HG03039 (cell line): ENCODE measurements around the gene NMBR.
"Not testable (repeated sequence)": the region's sequence is repeated elsewhere in the genome, so short reads cannot be mapped to it uniquely, and the experiment has no call there.

ENCODE experiments used
- ATAC-seq: cut with Tn5 transposase; IDR thresholded peaks from one replicate; pipeline ENCODE4 v1.9.1; 2021; ENCODE audit warnings: mild to moderate bottlenecking, moderate library complexity; ENCODE audit not compliant: unreplicated experiment

Gene NMBR

DNA sequence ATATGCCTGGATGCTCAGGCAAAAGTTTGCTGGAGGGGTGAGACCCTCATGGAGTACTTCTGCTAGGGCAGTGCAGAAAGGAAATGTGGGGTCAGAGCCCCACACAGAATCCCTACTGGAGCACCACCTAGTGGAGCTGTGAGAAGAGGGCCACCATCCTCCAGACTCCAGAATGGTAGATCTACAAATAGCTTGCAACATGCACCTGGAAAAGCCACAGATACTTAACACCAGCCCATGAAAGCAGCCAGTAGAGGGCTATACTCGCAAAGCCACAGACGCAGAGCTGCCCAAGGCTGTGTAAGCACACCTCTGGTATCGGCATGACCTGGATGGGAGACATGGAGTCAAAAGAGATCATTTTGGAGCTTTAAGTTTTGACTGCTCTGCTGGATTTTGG, 74.9 kb downstream of the NMBR start:
- no peak for ATAC-seq

DNA sequence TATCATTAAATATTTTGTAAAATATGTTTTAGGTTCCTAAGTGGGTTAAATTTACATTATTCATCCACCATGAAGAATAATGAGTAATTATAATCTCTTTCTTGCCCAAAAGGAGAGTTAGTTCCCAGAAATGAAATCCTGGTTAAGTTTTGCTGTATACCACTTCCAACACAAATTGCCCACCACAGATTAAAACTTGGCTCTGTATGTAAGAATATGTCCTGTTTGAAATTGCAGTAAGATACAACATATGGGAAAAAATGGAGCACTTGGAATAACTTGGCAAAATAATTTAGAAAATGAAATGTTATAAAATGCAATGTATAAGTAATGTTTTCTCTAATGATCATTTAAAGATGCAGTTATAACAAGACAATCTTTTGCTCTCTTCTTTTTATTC, 78.5 kb downstream of the NMBR start:
- ATAC-seq, result no peak

DNA sequence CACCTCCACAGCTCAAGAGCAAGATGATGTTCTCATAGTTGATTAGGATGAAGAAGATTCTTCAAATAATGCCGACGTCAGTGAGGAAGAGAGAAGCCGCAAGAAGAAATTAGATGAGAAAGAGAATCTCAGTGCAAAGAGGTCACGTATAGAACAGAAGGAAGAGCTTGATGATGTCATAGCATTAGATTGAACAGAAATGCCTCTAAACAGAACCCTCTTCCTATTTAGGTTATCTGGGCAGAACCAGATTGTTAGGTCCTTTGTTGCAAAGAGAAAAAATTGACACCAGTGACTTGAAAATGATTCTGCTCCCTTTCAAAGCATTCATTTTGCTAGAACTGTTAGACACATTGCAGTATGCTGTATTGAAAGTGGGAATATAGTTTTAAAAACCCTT, 84.1 kb downstream of the NMBR start:
- not testable (repeated sequence) for ATAC-seq

DNA sequence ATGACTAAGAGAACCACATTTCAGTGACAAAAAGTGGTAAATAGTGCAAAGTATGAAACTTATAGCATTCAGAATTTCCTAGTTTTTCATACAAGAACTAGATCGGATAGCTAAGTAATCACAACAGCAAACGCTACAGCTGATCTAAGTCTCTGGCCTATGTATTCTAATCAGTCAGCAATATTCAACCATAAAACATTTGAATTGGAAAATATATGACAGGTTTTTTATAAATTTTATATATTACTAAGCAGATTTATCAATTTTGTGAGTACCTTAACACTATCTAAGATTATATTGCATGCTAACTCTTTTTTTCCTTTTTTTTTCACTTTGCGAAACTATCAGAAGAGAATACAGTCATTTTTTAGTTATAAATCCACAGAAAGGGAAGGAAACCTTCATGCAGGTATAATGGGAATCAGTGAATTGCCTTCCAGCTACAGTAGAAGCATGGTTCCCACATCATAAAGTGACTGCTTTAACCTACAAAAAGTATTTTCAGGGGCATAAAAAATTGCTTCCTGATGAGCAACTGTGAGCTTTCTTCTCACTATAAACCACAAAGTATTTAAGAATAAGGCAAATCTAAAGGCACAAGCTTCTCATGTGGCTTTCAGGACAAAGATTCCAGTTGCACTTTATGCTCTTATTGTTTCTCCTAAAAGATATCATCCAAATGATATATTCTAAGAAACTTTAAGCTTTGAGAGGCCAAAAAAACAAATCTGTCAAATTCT, 88.2 kb downstream of the NMBR start:
- ATAC-seq, result no peak

DNA sequence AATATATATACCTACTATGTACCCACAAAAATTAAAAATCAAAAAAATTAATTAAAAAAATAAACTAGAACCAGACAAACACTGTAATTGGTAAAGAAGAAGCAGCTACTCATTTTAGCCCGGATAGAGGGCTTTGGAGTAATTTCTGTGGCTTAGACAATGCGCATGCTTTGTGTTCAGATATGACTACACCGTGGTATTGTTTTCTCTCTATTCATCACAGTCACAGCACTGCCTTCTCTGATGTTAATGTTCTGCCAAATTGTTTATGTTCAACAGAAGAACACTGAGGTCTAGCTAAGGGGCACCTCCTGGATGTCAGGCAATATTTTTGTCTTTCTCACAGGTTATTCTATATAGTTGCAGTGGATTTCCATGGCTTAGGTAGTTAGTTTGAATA, 91.7 kb downstream of the NMBR start:
- peak; percentile 70 for ATAC-seq

DNA sequence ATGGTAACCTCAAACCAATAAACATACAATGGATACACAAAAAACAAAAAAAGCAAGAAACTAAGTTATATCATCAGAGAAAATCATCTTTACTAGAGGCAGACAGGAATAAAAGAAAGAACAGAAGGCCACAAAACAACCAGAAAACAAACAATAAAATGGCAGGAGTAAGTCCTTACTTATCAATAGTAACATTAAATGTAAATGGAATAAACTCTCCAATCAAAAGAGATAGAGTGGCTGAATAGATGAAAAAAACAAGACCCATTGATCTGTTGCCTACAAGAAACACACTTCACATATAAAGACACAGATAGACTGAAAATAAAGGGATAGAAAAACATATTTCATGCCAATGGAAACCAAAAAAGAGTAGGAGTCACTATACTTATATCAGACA, 95.5 kb downstream of the NMBR start:
- ATAC-seq, result no peak

DNA sequence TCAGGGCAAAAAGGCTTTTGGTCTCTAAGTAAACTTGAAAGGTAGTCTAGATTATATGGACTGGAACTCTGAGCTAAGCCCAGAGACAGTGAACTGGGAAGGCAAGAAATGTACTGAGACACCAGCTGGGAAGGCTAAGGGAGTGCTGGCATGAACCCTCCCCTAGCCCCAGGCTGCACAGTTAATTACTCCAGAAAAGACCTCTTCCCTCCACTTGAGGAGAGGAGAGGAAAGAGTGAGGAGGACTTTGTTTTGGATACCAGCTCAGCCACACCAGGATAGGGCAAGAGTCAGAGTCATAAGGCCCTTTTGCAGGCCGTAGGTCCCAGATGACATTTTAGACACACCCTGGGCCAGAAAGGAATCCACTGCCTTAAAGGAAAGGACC, 98.3 kb downstream of the NMBR start:
- no peak for ATAC-seq

DNA sequence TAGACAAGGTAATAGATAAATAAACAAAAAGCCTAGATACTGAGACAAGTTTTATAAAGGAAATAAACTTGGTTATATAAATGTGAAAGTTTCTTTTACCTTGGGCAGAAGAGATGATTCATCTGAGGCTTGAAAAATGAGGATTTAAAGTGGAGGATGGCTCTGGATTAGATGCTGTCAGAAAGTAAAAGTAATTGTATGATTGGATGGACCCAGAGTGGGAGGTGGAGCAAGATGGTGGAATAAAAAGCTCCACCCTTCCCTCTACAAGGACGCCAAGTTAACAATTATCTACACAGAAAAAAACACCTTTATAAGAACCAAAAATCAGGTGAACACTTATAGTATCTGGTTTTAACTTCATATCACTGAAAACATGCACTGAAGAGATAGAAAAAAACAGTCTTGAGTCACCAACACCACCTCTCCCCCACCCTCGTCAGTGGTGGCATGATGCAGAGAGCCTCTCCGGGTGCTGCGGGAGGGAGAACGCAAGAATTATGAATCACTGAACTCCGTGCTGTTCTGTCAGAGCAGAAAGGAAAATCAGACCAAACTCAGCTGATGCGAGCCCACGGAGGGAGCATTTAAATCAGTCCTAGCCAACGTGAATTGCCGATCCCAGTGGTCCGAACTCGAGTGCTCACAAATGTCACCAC, 98.9 kb downstream of the NMBR start:
- ATAC-seq, result no peak

DNA sequence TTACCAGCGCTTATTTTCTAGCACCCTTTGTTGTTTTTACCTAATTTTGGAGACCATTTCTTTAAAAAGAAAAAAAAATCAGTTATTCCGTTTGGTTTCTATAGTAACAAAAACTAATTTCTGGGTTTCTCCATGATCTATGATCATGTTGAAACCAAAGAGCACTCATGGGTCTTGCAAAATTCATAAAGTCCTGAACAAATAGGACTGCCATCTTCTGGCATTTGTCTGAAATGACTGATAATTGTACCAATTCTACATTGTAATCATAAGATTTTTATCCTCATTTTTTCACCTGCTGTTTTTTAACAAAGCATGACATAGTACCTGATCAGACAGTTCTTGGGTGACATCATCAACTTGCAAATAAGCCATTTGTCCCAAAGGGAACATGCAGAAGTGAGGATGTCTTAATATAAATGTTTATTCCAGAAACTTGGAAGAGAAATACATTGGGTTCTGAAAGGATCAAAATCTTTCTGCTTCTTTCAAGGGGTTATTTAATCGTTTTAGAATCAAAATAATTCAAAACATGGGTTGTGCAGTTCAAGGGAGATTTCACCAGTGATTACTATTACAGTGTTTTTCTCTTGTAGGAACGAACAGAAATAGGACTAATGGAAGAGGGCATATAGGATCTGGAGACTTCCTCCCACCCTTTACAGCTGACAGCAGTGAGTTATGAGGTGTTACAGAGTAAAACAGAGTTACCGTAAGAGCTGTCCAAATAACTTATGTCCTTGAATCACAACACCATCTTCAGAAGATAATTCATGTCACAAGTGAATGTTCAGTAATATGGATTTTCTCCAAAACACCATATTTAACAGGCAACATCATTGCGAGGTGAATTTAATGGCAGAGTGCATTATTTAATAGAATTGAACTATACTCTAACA, 101.3 kb downstream of the NMBR start:
- ATAC-seq, result no peak

DNA sequence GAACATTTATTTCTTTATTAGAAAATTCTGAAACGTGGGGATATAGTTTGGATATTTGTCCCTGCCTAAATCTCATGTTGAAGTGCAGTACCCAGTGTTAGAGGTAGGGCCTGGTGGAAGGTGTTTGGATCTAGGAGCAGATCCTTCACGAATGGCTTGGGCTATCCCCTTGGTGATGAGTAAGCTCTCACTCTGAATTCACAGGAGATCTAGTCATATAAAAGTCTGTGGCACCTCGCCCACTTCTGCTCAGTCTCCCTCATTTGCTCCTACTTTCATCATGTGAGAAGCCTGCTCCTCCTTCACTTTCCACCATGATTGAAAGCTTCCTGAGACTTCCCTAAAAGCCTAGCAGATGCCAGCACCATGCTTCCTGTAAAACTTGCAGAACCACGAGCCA, 111.0 kb downstream of the NMBR start:
- no peak for ATAC-seq

DNA sequence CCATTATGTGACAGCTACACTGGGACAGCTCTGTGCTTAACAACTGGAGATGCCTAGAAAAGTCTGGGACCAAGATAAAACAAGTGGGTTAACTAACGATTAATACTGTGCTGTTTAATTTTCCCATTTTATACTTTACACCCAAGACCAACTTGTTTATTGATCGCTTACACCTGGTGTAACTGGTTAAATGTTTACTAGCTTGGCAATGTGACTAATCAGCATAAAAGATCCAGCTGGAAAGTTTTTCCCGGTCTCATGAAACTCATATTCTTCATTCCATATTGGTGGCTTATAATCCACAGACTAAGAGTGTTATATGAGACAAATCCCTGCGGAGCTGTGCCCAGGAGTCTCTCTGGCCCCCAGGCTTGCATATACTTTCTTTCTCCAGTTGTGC, 115.9 kb downstream of the NMBR start:
- no peak for ATAC-seq

DNA sequence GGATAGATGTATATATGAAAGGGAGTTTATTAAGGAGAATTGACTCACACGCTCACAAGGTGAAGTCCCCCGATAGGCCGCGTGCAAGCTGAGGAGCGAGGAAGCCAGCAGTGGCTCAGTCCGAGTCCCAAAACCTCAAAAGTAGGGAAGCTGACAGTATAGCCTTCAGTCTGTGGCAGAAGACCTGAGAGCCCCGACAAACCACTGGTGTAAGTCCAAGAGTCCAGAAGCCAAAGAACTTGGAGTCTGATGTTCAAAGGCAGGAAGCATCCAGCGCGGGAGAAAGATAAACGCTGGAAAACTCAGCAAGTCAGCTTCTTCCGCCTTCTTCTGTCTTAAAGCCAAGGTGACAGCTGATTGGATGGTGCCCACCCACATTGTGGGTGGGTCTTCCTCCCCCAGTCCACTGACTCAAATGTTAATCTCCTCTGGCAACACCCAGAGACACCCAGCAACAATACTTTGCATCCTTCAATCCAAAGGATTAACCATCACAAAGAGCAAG, 116.8 kb downstream of the NMBR start:
- no peak for ATAC-seq

DNA sequence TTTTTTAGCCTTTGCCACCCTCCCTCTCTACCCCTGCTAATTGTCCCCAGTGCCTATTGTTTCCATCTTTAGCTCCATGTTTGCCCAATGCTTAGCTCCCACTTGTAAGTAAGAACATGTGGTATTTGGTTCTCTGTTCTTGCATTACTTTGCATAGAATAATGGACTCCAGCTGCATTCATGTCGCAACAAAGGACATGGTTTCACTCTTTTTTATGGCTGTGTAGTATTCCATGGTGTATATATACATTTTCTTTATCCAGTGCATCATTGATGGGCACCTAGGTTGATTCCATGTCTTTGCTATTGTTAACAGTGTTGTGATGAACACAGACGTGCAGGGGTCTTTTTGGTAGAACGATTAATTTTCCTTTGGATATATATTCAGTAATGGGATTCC, 118.4 kb downstream of the NMBR start:
- ATAC-seq, result no peak

DNA sequence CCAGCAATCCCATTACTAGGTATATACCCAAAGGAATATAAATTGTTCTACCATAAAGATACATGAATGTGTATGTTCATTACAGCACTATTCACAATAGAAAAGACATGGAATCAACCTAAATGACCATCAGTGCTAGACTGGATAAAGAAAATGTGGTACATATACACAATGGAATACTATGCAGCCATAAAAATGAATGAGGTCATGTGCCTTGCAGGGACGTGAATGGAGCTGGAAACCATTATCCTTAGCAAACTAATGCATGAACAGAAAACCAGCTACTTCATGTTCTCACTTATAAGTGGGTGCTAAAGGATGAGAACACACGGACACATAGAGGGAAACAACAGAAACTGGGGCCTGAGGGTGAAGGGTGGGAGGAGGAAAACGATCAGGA, 119.1 kb downstream of the NMBR start:
- not testable (repeated sequence) for ATAC-seq

DNA sequence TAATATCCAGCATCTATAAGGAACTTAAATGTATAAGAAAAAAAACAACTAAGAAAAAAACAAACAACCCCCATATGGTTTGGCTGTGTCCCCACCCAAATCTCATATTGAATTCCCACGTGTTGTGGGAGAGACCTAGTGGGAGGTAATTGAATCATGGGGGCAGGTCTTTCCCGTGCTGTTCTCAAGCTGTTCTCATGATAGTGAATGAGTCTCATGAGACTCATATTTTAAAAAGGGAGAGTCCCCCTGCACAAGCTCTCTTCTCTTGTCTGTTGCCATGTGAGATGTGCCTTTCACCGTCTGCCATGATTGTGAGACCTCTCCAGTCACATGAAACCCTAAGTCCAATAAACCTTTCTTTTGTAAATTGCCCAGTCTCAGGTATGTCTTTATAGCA, 119.8 kb downstream of the NMBR start:
- no peak for ATAC-seq

DNA sequence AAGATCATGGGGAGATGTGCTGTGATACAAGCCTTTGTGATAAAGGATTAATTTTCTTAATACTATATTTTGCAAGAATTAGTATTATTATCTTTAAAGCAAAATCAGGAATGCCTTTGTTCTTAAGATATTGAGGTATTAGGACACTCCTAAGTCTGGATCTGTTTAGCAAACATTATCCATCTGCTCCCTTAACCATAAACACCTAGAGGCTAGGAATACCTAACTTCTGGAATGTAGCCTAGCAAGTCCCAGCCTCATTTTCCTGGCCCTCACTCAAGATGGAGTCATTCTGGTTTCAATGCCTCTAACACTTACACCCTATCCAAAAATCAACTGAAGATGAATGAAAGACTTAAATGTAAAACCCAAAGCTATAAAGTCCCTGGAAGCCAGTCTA, 120.5 kb downstream of the NMBR start:
- no peak for ATAC-seq
